Left lung (tissue), 10 donors: ENCODE measurements around the gene HLA-B. TPM values are rescaled to one million over a fixed set of nuclear protein-coding genes. Genes with fewer than 3 reads are reported as not detected.

Source experiments
- ATAC-seq: fragments of 200-7000 bp; cut with Tn5 transposase; one replicate; pipeline ENCODE4 v1.9.1; 2020; ENCODE audit warnings: moderate library complexity
- DNase-seq, 4 donors: peaks; one replicate each; pipeline ENCODE4 v3.0.0-alpha.2; 2013 to 2020
- H3K27ac ChIP-seq, 2 donors: fragments of 200-600 bp; sonication (generic) in 1 of 2; one replicate each; pipeline versions ENCODE4 v1.5.0 to v1.8.0; 2020 to 2021
- H3K27me3 ChIP-seq, 2 donors: fragments of 200-600 bp; sonication (generic) in 1 of 2; one replicate each; pipeline versions ENCODE4 v1.5.0 to v1.8.0; 2020 to 2021
- H3K36me3 ChIP-seq, 2 donors: fragments of 200-600 bp; sonication (generic) in 1 of 2; one replicate each; pipeline versions ENCODE4 v1.5.0 to v1.8.0; 2020 to 2021
- H3K4me1 ChIP-seq, 2 donors: fragments of 200-600 bp; one replicate each; pipeline ENCODE4 v1.8.0; 2021
- H3K4me3 ChIP-seq, 2 donors: fragments of 200-600 bp; sonication (generic) in 1 of 2; one replicate each; pipeline versions ENCODE4 v1.5.0 to v1.8.0; 2020 to 2021; ENCODE audit warnings: mild to moderate bottlenecking in 1 of 2
- H3K9me3 ChIP-seq, 2 donors: fragments of 200-600 bp; sonication (generic) in 1 of 2; one replicate each; pipeline versions ENCODE4 v1.5.0 to v1.8.0; 2020 to 2021
- intact Hi-C, 2 donors: fragments of 100-400 bp; cut with DNase I; formaldehyde crosslinking; loops; one replicate each; pipeline versions ENCODE4 v1.11.2 to v1.14.2; 2022
- polyA plus RNA-seq, 6 donors: library from polyadenylated mRNA; unstranded; fragments of 120-200 nt; gene quantifications; one replicate each; pipeline ENCODE4 v1.2.1, GENCODE V29; 2013; ENCODE audit not compliant: insufficient read length in 6 of 6
- total RNA-seq, 2 donors: library from RNA; stranded (reverse); fragmentation: NEBNext Ultra II Directional; extraction: Animal tissue kit (Norgen Biotek cat#: 25700); gene quantifications; one replicate each; pipeline ENCODE4 v1.2.1, GENCODE V29; 2021
- TF ChIP-seq, protein P1 (sequence below), 2 donors: fragments of 200-600 bp; sonication (generic) in 1 of 2; IDR thresholded peaks; one replicate each; pipeline versions ENCODE4 v1.5.0 to v1.8.0; 2021; ENCODE audit warnings: antibody characterized with exemption in 2 of 2
- donor health status: DM: no; HTN: yes; CAD: no.
- donor health status: DM: no; HTN: no; CAD: no.

HLA-B gene
- total and polyA plus RNA-seq, 8 donors, result 285 to 2,503 (median 391) TPM

- Histone ChIP-seq H3K27ac (no peak overlapping the region), H3K27me3 (no peaks in the 10 kb centered on the region), H3K36me3 (no peaks in the 10 kb centered on the region), H3K4me3 (no peak overlapping the region), H3K4me1 (no peaks in the 10 kb centered on the region), H3K9me3 (peaks cover 0 to 4% of the 10 kb centered on the region in 2 donors)
- intact Hi-C loops, result no loop called here
- DNase-seq (no peak), ATAC-seq (no peak)
- TF ChIP-seq, protein P1, sequence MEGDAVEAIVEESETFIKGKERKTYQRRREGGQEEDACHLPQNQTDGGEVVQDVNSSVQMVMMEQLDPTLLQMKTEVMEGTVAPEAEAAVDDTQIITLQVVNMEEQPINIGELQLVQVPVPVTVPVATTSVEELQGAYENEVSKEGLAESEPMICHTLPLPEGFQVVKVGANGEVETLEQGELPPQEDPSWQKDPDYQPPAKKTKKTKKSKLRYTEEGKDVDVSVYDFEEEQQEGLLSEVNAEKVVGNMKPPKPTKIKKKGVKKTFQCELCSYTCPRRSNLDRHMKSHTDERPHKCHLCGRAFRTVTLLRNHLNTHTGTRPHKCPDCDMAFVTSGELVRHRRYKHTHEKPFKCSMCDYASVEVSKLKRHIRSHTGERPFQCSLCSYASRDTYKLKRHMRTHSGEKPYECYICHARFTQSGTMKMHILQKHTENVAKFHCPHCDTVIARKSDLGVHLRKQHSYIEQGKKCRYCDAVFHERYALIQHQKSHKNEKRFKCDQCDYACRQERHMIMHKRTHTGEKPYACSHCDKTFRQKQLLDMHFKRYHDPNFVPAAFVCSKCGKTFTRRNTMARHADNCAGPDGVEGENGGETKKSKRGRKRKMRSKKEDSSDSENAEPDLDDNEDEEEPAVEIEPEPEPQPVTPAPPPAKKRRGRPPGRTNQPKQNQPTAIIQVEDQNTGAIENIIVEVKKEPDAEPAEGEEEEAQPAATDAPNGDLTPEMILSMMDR (IDR thresholded peaks at IDR 0.05), result no peak
These were observed 28.5 kb downstream of the HLA-B start for GRCh38 chr6:31328355-31328960.

- Histone ChIP-seq H3K27me3 (no peaks in the 10 kb centered on the region), H3K27ac (no peak overlapping the region), H3K4me3 (no peak overlapping the region), H3K36me3 (no peaks in the 10 kb centered on the region), H3K9me3 (no peaks in the 10 kb centered on the region), H3K4me1 (no peaks in the 10 kb centered on the region)
- TF ChIP-seq, protein P1 (IDR thresholded peaks at IDR 0.05), result no peak
- intact Hi-C loops, result no loop called here
- ATAC-seq (no peak), DNase-seq (no peak)
These were observed 35.2 kb downstream of the HLA-B start for GRCh38 chr6:31321820-31322219.

DNA sequence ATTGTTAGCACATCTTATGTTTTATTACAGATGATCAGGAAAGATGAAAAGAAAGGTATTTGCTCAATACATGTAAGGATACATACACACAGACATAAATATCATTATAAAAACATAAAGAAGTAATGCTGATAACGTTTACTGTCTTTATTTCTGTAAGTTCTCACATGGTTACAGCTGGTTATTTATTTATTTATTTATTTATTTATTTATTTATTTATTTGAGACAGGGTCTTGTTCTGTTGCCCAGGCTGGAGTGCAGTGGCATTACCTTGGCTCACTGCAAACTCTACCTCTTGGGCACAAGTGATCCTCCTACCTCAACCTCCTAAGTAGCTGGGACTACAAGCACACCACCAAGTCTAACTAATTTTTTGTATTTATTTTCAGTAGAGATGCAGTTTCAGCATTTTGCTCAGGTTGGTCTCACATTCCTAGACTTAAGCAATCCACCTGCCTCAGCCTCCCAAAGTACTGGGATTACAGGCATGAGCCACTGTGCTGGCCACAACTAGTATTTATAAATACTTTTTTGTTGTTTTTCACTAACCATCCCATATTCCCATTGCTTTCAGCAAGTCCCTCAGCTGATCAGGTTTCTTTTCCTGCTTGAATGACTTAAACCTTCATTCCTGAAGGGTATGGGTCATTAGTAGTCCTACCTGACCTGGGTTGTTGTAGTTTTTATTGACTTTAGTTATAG is 35.8 kb downstream of the HLA-B start:
- Histone ChIP-seq H3K27me3 (no peaks in the 10 kb centered on the region), H3K36me3 (no peaks in the 10 kb centered on the region), H3K4me3 (no peak overlapping the region), H3K4me1 (no peaks in the 10 kb centered on the region), H3K27ac (no peak overlapping the region), H3K9me3 (no peaks in the 10 kb centered on the region)
- intact Hi-C loops, result no loop called here
- DNase-seq (no peak), ATAC-seq (no peak)
- TF ChIP-seq, protein P1 (IDR thresholded peaks at IDR 0.05), result no peak

DNA sequence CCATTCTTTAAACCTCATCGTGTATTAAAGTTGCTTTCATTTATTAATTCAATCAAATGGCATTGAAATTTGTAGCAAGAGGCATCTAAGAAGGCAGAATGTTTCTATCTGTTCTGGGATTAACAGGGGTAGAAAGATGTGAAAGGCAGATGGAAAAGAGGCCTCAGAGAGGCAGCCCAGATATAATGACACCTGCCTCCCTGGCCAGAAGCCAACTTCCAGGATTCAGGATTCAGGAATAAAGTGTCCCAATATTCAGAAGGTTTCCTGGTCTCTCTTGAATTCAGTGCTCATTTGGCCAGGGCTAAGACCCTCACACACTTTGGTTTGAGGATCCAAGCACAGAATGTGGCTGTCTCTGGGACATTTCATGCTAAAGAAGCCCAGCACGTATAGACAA is 39.9 kb downstream of the HLA-B start:
- Histone ChIP-seq H3K27ac (no peak overlapping the region), H3K36me3 (no peaks in the 10 kb centered on the region), H3K4me3 (no peak overlapping the region), H3K9me3 (no peaks in the 10 kb centered on the region), H3K4me1 (no peaks in the 10 kb centered on the region), H3K27me3 (peaks cover 0 to 16% of the 10 kb centered on the region in 2 donors)
- ATAC-seq, result no peak
- DNase-seq, result no peak
- intact Hi-C loops, result no loop called here
- TF ChIP-seq, protein P1 (IDR thresholded peaks at IDR 0.05), result no peak

DNA sequence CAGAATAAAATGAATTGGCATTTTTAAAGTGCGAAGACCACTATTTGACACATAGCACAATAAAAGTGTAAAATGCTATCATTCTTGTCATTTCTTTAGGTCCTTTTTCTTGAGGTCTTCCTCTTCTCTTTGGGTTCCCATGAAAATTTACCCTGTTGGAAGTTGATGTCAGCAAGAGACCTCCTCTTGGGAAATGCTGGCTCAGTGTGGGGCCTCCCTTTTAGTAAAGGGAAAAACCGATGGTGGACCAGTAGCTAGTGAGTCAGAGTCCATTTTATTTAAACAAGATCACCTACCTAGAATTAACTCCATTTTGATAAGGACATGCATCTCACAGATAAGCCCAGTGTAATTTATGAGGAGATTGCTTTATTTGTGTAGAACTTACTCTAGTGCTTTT is 47.3 kb downstream of the HLA-B start:
- intact Hi-C loops, result no loop called here
- no peak overlapping the region for H3K4me3 ChIP-seq
- DNase-seq, result no peak
- no peaks in the 10 kb centered on the region for H3K36me3 ChIP-seq
- ATAC-seq, result no peak
- no peaks in the 10 kb centered on the region for H3K9me3 ChIP-seq
- peaks cover 2 to 12% of the 10 kb centered on the region in 2 donors for H3K4me1 ChIP-seq
- TF ChIP-seq, protein P1 (IDR thresholded peaks at IDR 0.05), result no peak
- H3K27ac ChIP-seq, result no peak overlapping the region
- peaks cover 28 to 31% of the 10 kb centered on the region in 2 donors for H3K27me3 ChIP-seq
